Parathyroid adenoma (tissue), 2 donors: ENCODE measurements around the gene FGD3.

Source experiments
- H2AFZ ChIP-seq: fragments of 300-600 bp; sonication (generic); one replicate; pipeline ENCODE4 v1.7.0; 2017; ENCODE audit warnings: antibody characterized with exemption, mild to moderate bottlenecking
- H3K27ac ChIP-seq: fragments of 300-600 bp; sonication (generic); one replicate; pipeline ENCODE4 v1.7.0; 2017
- H3K27me3 ChIP-seq: fragments of 300-600 bp; sonication (generic); one replicate; pipeline ENCODE4 v1.7.0; 2017; ENCODE audit warnings: low read length; ENCODE audit not compliant: control insufficient read depth, insufficient read depth
- H3K36me3 ChIP-seq: fragments of 300-600 bp; sonication (generic); one replicate; pipeline ENCODE4 v1.7.0; 2017; ENCODE audit warnings: low read length; ENCODE audit not compliant: control insufficient read depth, insufficient read depth
- H3K4me1 ChIP-seq: fragments of 300-600 bp; sonication (generic); one replicate; pipeline ENCODE4 v1.7.0; 2017; ENCODE audit warnings: control low read depth
- H3K4me2 ChIP-seq: fragments of 300-600 bp; sonication (generic); one replicate; pipeline ENCODE4 v1.7.0; 2017; ENCODE audit warnings: low read length
- H3K4me3 ChIP-seq: fragments of 300-600 bp; sonication (generic); one replicate; pipeline ENCODE4 v1.7.0; 2017; ENCODE audit warnings: low read depth, low read length
- H3K79me2 ChIP-seq: fragments of 300-600 bp; sonication (generic); one replicate; pipeline ENCODE4 v1.7.0; 2017; ENCODE audit warnings: control low read depth
- H3K9ac ChIP-seq: fragments of 300-600 bp; sonication (generic); one replicate; pipeline ENCODE4 v1.7.0; 2017; ENCODE audit warnings: mild to moderate bottlenecking
- H3K9me3 ChIP-seq: fragments of 300-600 bp; sonication (generic); one replicate; pipeline ENCODE4 v1.7.0; 2017; ENCODE audit warnings: low read length; ENCODE audit not compliant: control insufficient read depth
- TF ChIP-seq, protein P1 (sequence below): fragments of 300-600 bp; sonication (generic); IDR thresholded peaks from one replicate; pipeline ENCODE4 v1.7.0; 2017; ENCODE audit warnings: antibody characterized with exemption, mild to moderate bottlenecking
- donor health status: primary hyperparathyroidism.

The FGD3 gene

DNA sequence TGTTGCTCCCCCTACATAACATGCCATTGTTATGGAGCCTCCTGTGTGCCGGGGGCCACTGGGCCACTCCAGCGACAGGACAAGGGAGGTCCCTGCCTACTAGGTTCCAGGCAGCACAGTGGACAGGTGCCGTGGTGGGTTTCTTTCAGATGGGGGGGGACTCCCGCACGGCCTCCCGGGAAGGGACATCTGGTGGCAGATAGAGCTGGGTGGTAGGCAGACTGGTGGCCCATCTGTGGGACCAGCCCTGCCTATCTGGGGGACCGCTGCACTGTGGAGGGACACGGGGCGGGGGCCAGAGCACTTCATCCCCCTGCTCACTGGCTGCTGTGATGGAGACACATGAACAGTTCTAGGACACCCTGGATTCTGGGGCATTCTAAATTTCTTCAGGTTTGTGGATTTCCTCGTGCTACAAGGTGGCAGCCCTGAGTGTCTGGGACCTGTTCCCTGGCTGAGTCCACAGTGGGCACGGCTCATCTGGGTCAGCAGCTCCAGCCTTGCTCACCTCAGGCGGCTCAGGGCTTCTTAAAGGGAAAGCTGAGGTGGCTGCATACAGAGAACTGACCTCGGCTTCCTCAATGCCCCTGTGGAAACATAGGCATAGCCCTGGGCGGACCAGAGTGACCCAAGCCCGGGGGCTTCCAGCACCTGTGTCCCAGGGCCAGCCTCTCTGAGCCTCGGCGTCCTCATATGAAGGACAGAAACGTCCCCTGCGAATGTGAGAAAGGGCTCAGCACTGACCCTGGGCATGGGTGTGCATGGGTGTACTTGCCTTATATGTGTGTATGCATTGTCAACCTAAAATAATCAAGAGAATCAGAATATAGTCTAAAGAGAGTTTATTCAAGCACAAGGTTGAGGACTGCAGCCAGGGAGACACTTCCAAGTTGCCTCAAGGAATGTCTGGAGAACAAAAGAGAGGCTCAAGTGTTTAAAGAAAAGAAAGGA is 22.5 kb downstream of the FGD3 start:
- Histone ChIP-seq H3K4me3 (no peak overlapping the region), H3K9me3 (no peaks in the 10 kb centered on the region), H3K9ac (no peak overlapping the region), H3K27me3 (no peaks in the 10 kb centered on the region), H3K27ac (no peak overlapping the region), H3K36me3 (no peaks in the 10 kb centered on the region), H3K4me2 (no peak overlapping the region), H3K79me2 (no peaks in the 10 kb centered on the region), H3K4me1 (no peaks in the 10 kb centered on the region), H2AFZ (no peak overlapping the region)
- TF ChIP-seq, protein P1, sequence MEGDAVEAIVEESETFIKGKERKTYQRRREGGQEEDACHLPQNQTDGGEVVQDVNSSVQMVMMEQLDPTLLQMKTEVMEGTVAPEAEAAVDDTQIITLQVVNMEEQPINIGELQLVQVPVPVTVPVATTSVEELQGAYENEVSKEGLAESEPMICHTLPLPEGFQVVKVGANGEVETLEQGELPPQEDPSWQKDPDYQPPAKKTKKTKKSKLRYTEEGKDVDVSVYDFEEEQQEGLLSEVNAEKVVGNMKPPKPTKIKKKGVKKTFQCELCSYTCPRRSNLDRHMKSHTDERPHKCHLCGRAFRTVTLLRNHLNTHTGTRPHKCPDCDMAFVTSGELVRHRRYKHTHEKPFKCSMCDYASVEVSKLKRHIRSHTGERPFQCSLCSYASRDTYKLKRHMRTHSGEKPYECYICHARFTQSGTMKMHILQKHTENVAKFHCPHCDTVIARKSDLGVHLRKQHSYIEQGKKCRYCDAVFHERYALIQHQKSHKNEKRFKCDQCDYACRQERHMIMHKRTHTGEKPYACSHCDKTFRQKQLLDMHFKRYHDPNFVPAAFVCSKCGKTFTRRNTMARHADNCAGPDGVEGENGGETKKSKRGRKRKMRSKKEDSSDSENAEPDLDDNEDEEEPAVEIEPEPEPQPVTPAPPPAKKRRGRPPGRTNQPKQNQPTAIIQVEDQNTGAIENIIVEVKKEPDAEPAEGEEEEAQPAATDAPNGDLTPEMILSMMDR = no peak

DNA sequence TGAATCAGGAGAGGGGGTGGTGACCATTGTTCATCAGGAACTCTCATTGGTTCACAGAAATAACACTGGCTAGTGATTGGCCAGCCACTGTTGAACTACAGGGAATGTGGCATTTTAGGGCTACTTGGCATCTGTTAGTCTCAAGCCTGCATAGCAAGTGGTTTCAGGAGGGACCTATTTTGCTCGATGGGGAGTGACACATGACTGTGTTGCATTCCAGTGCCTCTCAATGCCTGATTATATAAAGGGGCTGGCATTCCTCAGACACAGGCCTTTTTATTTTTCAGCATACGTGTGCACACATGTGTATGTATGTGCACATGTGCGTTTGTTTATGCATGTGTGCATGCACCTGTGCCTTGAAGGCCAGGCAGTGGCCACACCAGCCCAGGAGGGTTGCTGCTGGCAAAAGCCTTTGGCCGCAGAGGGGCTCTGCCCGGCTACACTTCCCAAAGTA is 23.2 kb downstream of the FGD3 start:
- H3K36me3 ChIP-seq = no peaks in the 10 kb centered on the region
- TF ChIP-seq, protein P1 = no peak
- no peak overlapping the region for H3K27ac ChIP-seq
- no peaks in the 10 kb centered on the region for H3K9me3 ChIP-seq
- no peak overlapping the region for H3K4me2 ChIP-seq
- H3K4me3 ChIP-seq = no peak overlapping the region
- no peak overlapping the region for H3K9ac ChIP-seq
- no peaks in the 10 kb centered on the region for H3K27me3 ChIP-seq
- no peaks in the 10 kb centered on the region for H3K79me2 ChIP-seq
- H3K4me1 ChIP-seq = no peaks in the 10 kb centered on the region
- no peak overlapping the region for H2AFZ ChIP-seq

DNA sequence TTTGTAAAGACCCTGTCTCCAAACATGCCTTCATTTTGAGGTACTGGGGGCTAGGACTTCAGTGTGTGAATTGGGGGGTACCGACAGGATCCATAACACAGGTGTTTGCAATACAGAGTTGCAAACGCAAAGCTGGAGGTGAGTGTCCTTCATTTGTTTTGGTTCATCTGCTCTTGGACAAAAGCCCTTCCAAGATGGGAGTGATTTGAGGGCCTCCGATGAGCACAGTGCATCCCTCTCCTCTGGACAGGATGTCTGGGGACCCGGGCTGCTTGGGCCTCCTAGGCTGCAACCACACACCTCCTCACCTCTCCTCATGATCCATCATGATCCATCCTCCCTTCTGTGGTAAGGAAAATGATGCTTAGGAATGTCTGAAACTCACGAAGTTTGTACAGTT is 23.8 kb downstream of the FGD3 start:
- H3K27me3 ChIP-seq = no peaks in the 10 kb centered on the region
- H3K79me2 ChIP-seq = no peaks in the 10 kb centered on the region
- no peak overlapping the region for H3K27ac ChIP-seq
- H3K9me3 ChIP-seq = no peaks in the 10 kb centered on the region
- H3K4me2 ChIP-seq = no peak overlapping the region
- no peaks in the 10 kb centered on the region for H3K36me3 ChIP-seq
- H3K4me1 ChIP-seq = no peaks in the 10 kb centered on the region
- H2AFZ ChIP-seq = no peak overlapping the region
- H3K9ac ChIP-seq = no peak overlapping the region
- TF ChIP-seq, protein P1 = no peak
- H3K4me3 ChIP-seq = no peak overlapping the region

DNA sequence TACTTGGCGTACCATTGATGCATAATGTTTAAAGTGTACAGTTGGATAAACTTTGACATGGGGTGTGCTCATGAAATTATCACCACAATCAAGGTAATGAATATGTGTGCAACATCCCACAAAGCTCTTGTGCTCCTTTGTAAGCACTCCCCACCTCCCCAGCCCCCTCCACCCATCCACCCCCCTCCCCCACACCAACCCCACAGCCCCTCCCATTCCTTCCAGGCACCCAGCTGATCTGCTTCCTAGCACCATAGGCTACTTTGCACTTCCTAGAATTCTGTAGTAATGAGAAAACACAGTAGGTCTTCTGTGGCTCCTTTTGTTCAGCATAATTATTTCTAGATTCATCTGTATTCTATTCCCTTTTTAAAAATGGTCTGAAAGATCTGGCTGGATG is 24.5 kb downstream of the FGD3 start:
- no peaks in the 10 kb centered on the region for H3K27me3 ChIP-seq
- H3K36me3 ChIP-seq = no peaks in the 10 kb centered on the region
- no peak overlapping the region for H2AFZ ChIP-seq
- no peak overlapping the region for H3K27ac ChIP-seq
- no peak overlapping the region for H3K4me3 ChIP-seq
- no peak overlapping the region for H3K9ac ChIP-seq
- no peak overlapping the region for H3K4me2 ChIP-seq
- no peaks in the 10 kb centered on the region for H3K79me2 ChIP-seq
- H3K9me3 ChIP-seq = no peaks in the 10 kb centered on the region
- H3K4me1 ChIP-seq = no peaks in the 10 kb centered on the region
- TF ChIP-seq, protein P1 = no peak
